ENCODE data around the gene NIPBL.
"Not testable (repeated sequence)": the region's sequence is repeated elsewhere in the genome, so short reads cannot be mapped to it uniquely, and the experiment has no call there.

Gene NIPBL

GRCh38 chr5:36908544-36909260 is 32.1 kb downstream of the NIPBL start:
- DNase-seq = no peak

- DNase-seq = no peak
These were observed 39.1 kb downstream of the NIPBL start for GRCh38 chr5:36915653-36916052.

GRCh38 chr5:36916614-36917013 is 40.0 kb downstream of the NIPBL start:
- not testable (repeated sequence) for DNase-seq

DNA sequence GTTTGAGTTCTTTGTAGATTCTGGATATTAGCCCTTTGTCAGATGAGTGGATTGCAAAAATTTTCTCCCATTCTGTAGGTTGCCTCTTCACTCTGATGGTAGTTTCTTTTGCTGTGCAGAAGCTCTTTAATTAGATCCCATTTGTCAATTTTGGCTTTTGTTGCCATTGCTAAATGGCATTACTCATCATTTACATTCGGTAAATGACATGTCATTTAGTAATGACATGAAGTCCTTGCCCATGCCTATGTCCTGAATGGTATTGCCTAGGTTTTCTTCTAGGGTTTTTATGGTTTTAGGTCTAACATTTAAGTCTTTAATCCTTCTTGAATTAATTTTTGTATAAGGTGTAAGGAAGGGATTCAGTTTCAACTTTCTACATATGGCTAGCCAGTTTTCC is 40.8 kb downstream of the NIPBL start:
- DNase-seq = not testable (repeated sequence)

- no peak for DNase-seq
These were observed 42.7 kb downstream of the NIPBL start for GRCh38 chr5:36919238-36919637.

- no peak for DNase-seq
These were observed 43.1 kb downstream of the NIPBL start for GRCh38 chr5:36919650-36920049.

- DNase-seq = peak in 1 of 2 donors; percentile 28
These were observed 52.4 kb downstream of the NIPBL start for GRCh38 chr5:36928947-36929346.

DNA sequence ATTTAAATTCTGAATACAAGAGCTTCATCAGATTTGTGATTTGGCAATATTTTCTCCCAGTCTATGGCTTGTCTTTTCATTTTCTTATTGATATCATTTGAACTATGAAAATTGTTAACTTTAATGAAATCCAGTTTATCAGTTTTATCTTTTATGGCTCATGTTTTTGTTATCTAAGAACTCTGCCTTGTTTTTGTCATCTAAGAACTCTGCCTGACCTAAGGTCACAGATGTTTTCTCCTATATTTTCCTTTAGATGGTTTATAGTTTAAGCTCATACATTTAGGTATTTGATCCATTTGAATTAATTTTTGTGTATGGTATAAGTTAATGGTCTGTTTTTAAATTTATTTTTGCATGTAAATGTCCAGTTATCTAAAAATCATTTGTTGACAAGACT is 52.9 kb downstream of the NIPBL start:
- DNase-seq = no peak

DNA sequence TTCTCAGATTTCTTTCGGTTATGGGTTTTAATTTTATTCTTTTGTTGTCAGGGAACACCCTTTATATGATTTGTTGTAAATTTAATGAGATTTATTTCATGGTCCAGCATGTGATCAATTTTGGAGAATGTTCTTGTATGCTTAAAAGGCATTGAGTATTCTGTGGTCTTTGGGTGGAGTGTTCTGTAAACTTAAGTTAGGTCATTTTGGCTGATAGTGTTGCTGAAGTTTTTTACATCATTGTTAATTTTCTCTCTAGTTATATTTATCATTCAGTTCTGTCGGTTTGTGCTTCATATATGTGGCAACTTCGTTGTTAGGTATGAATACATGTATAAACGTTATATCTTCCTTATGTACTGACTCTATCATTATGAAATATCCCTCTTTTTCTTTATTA is 55.5 kb downstream of the NIPBL start:
- DNase-seq = no peak

DNA sequence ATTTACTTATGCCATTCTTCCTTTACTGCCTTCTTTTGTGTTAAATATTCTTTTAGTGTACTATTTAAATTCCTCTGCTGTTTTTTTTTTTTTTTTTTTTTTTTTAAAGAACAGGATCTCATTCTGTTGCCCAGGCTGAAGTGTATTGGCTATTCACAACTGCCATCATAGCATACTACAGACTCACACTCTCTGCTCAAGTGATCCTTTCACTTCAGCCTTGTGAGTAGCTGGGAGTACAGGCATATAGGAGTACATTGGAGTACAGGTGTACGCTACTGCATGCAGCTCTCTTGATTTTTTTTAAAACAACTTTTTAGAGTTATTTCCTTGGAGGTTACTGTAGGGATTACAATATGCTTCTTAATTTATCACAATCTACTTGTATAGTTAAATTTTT is 56.1 kb downstream of the NIPBL start:
- DNase-seq = no peak

- DNase-seq = no peak
These were observed 58.3 kb downstream of the NIPBL start for GRCh38 chr5:36934740-36935356.

DNA sequence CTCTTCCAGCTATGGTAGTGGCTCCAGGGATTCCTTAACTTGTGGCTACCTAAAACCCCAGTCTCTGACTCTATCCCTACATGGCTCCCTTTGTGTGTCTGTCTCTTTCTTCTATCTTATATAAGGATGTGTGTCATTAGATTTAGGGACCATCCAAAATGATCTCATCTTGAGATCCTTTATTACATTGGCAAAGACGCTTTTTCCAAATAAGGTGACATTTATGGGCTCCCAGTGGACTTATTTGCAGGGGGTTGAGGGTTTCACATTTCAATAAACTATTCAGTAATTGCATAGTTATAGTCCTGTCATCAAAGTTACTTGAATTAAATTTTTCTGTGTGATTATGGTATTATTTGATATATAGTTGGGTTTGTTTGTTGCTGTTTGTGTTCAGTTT is 59.2 kb downstream of the NIPBL start:
- DNase-seq = no peak

GRCh38 chr5:36936309-36936708 is 59.7 kb downstream of the NIPBL start:
- no peak for DNase-seq

DNA sequence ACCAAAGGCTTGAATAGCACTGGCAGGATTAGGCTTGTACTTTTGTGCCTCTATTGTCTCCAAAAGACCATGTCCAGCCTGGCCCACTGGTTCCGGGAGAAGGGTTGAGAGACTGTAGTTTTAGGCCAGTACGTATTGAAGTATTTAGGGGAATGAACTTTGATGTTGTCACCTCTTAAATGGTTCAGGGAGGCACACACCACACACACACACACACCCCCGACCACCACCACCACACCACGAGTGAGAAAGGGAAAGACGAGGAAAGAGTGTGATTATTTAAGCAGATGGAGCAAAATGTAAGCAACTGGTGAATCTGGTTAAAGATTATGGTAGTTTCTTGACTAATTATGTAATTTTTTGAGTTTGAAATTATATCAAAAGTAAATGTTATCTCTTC is 61.6 kb downstream of the NIPBL start:
- no peak for DNase-seq

DNA sequence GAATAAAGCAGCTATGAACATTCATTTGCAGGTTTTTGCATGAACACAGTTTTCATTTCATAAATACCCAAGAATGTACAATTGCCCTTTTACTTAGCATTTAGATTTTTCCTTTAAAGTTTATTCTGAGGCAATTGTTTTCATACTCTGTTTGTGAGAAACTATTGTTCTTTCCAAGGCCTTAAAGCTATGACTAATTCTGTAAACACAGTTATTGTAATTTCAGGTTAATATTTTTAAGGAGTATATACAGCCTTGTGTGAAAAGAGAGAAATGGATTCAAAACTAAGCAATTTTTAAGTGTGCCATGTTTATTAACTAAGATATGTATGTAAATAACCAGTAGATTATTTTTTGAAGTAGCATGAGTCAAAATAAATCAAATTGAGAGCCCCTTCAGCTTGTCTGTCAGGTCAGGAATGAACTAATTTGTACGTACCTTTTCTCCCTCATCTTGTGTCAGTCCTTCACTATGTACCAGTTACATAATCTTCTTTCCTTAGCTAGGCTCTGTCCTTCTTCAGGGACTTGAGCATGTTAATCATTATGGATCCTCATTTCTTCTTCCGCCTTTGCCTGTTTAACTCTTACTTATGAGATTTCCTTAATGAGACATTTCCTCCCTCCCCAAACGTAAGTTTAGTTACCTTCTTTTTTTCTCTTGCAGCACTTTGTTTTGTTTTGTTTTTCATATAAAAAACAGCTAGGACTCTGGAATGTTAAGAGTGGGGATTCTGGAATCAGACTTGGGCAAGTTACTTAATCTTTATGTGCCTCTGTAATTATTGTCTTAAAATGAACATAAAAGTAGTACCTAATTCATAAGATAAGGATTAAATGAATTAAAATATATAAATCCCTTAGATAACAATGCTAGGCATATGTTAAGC is 63.6 kb downstream of the NIPBL start:
- no peak for DNase-seq

DNA sequence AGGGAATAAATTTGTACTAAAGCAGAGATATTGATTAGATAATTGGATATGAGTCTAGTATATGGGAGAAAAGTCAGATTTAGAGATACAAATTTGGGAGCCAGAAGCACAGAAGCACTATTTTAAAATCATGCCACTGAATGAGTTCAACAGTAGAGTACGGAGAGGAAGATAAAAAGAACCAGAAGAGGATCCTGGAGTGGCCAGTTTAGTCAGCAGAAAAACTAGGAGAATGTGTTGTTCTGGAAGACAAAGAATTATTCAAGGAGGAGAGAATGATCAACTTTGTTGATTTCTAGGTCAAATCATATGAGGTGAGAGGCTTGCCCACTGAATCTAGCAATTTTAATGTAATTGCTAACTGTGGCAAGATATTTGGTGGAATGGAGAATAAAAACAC is 67.0 kb downstream of the NIPBL start:
- no peak for DNase-seq

DNA sequence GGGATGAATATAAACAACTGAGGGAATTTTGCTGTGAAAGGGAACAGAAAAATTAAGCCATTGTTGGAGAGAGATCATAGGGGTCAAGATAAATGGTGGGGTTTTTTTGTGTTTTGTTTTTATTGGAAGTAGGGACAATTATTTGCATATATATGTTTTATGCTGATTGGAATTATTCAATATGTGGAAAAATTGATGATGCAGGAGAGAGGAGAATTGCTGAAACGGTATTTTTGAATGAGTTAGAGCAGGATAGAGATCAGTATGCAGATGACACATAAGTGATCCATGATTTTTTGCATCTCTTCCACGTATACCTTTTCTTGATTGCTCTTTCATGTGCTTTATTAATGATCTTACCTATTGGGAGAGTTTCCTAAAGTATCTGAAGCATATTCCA is 67.5 kb downstream of the NIPBL start:
- no peak for DNase-seq

DNA sequence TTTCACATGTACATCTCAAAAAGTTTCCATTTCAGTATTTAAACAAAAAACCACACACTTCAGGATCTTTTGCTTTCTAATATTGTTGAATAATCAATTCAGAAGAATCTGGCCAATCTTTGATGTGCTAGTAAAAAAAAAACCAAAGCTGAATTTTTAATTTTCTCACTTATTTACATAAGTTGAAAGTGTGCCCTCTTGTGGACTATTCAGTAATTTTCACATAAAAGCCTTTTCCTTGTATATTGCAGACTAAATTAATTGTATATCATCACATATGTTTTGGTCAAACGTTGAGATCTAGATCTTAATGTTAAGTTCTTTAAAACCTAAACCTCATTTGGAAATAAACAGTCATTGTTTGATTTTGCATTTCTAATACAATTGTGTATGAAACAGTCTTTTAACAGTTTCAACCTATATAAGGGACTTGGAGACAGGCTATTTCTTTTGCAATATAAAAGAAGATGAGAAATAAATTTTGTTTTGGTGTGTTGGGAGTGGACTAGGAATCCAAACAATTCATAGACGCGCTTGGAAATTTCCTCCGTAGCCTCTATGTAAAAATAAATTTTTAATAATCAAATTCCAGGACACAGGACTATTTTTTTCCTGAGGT is 68.1 kb downstream of the NIPBL start:
- peak in 1 of 2 donors; percentile 52 for DNase-seq

GRCh38 chr5:36945687-36946086 is 69.1 kb downstream of the NIPBL start:
- no peak for DNase-seq

GRCh38 chr5:36946101-36946500 is 69.5 kb downstream of the NIPBL start:
- DNase-seq = no peak

- DNase-seq = no peak
These were observed 71.5 kb downstream of the NIPBL start for GRCh38 chr5:36948041-36948440.

DNA sequence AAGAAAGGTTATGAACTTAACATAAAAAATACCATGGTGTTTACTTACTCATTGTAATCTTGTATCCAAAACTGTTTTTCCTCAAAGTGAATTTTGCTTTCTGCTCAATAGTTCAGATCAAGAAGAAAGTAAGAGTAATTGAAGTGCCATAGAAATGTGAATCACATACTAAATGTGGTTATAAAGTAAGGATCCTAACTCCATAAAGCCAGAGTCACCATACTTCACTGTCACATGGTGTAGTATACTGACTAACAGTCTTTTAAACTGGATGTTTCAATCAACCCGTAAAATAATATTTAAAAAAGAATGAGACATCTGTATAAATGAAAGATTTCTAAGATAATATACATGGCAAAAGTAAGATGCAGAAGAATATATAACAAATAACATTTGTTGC is 72.1 kb downstream of the NIPBL start:
- no peak for DNase-seq

DNA sequence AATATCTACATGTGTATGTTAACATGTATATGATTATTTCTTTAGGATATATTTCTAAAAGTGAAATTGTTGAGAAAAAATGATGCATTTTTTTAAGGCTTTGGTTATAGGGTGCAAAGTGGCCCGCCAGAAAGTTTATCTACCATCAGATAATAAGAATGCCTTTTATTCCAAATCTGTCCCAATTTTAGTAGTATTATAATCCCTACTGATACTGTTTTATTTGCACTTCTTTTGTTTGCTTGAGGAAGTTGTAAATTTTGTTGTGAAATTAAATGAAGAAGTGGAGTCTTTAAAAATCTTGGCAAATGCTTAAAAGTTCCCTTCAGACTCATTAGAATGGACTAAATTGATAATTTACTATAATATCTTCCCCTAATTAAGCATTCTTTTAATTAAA is 73.0 kb downstream of the NIPBL start:
- no peak for DNase-seq

All from bone marrow (tissue), 2 donors.